Left colon (tissue), 2 donors: Measurements from ENCODE around the gene HACD2. TPM values are rescaled to one million over a fixed set of nuclear protein-coding genes. Genes with fewer than 3 reads are reported as not detected.

Source experiments
- ATAC-seq: fragments of 200-7000 bp; cut with Tn5 transposase; one replicate; pipeline ENCODE4 v1.9.1; 2020; ENCODE audit warnings: mild to moderate bottlenecking, moderate library complexity
- DNase-seq, 2 donors: peaks; one replicate each; pipeline ENCODE4 v3.0.0-alpha.2; 2020
- intact Hi-C, 2 donors: fragments of 100-400 bp; cut with DNase I in 1 of 2; cut with micrococcal nuclease in 1 of 2; formaldehyde crosslinking; loops; one replicate each; pipeline versions ENCODE4 v1.11.2 to v1.14.0; 2022; cut with DNase I, micrococcal nuclease
- total RNA-seq, 2 donors: library from RNA; stranded (reverse); fragmentation: NEBNext Ultra II Directional; extraction: Animal tissue kit (Norgen Biotek cat#: 25700); gene quantifications; one replicate each; pipeline ENCODE4 v1.2.1, GENCODE V29; 2021
- donor health status: DM: no; HTN: no; CAD: no.
- donor health status: DM: yes; HTN: yes; CAD: no.

Gene HACD2
- total RNA-seq, 2 donors from 2014 or later, result 60.8 to 63.5 TPM

DNA sequence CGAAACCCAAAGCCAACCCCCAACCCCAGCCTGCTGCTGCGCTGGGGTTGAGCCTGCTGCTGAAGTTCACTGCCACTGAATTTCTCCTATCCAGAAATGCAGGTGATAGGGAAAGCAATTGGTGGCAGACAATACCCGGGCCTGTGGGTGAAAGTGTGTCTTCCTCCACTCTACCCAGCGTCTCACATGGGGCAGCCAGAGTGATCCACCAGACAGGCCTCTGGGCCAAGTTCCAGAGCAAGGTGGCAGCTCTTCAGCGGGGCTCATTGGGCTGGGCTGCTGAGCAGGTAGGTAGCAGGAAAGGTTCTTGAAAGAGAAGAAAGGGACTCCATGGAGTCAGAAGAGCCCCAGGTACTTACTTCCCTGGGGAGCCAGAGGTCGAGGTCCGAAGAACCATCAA is 141.9 kb downstream of the HACD2 start:
- ATAC-seq, result no peak
- intact Hi-C loops, result no loop called here

DNA sequence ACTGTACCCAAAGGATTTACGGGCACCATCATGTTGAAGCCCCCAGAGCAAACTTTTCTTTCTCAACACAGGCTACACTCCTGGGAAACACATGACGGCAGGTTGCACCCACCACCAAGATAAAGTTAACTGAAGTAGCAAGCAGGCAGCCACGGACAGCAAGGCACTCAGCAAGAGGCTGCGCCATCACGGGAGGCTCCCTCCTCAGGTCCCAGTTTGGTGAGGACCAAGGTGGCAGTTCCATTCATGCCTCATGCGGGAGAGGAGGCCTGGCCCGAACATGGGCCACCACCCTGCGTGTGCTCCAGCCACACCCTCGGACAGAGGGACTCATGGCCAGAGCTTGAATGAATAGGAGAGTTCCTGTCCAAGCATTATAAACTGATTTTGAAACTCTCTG is 142.7 kb downstream of the HACD2 start:
- intact Hi-C loops, result no loop called here
- ATAC-seq, result no peak

More for the DNA sequence above, 141.9 kb downstream of the HACD2 start:
- no peak for DNase-seq

More for the DNA sequence above, 142.7 kb downstream of the HACD2 start:
- no peak for DNase-seq

Other genes starting within 250 kb of the HACD2 start
- 10 to 100 TPM in 1 of 2 donors, 1 to 10 TPM in 1; 4.5 to 17.4 TPM for gene ADCY5, start 136.0 kb downstream of the HACD2 start, total RNA-seq